ENCODE results near the gene ZNF554.

The ZNF554 gene

DNA sequence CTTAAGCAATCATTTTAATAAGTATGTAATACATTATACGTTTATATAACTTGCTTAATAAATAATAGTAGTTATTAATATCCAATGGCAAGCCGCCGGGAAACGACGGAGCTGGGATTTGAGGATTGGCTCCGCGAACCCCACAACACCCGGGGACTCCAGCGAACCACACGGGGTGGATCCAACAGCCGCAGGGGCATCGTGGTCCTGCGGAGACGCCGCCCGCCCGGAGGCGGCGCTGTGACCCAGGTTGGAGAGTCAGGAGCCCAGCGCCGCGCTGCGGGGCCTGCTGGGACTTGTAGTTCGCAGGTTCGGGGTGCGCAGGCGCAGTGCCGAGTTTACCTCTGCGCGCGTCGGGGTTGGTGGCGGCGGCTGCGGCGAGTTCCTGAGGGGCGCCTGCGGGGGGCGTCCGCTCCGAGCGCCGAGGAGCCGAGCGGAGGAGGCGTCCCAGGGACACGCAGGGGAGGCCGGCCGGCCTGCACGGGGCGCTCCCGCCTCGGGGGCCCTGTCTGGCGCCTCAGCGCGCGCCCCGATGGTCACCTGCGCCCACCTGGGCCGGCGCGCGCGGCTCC is at the start of gene ZNF554:
Gene ZNF554 (plus strand): TSS at position 329 of the 572 bp plus-strand sequence. CDS start 204 bp downstream, at position 533.
- peak; percentile 97 for DNase-seq

DNA sequence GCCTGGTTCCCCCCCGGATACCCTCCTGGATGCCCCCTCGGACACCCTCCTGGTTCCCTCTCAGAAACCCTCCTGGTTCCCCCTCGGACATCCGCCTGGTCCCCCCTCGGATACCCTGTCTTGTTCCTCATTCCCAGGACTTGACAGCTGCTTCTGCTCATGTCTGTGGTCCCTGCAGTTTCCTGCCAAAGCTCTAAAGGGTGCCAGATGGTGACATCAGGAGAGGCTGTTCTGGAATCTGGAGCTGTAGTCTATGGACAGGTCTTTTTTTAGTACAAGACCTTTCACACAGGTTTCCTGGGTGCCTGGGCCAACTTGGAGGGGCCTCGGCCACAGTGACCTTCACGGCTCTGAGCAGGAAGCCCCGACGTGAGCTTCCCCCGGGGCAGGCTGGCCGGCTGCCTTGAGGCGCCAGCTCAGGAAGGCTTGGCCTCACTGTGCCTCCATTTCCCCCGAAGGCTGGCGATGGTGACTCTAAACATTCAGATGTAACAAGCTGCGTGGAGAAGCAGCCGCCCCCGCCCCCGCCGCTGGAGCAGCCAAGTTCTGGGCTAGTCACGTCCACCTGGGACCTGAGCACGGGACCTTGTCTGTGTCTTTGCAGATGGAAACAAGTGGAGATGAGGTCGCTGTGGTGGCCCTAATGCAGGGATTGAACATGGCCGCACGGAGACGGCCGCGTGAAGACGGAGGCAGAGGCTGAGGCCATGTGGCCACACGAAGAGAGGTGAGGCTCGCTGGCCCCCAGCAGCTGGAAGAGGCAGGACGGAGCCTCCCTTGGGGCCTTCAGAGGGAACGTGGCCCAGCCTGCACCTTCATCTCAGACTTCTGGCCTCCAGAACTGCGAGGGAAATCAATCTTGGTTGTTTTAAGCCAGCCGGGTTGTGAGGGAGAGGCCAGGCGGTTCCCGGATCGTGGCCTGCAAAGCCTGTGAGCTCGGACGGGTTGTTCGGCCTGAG is 49.3 kb upstream of the ZNF554 start:
- peak; percentile 73 for DNase-seq

GRCh38 chr19:2771786-2772674 is 47.6 kb upstream of the ZNF554 start:
- peak; percentile 57 for DNase-seq

DNA sequence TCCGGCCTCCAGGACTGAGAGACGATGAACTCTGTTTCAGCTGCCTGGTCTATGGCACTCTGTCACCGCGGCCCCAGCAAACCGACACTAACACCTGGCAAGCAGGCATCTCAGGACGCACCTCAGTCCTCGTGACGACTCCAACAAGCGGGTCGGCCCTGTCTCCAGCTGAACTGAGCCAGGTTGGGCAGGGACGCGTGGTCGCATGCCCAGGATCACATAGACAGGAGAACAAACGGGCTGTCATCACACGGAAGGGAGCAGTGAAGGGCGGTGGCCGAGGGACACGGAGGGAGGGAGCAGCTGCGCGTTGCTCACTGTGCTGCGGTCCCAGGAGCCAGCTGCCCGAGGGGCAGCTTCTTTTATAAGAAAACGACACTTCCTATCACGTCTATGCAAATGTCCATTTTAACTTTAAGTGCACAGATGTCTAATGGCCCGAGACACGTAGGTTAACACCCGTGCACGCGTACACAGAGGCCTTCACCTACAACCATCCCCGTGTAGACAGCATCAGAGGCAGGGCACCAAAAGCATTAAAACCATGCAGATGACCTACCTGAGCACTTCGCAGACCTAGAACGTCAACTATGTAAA is 45.5 kb upstream of the ZNF554 start:
- DNase-seq: no peak

- DNase-seq: no peak
These were observed 44.6 kb upstream of the ZNF554 start for GRCh38 chr19:2774953-2775555.

DNA sequence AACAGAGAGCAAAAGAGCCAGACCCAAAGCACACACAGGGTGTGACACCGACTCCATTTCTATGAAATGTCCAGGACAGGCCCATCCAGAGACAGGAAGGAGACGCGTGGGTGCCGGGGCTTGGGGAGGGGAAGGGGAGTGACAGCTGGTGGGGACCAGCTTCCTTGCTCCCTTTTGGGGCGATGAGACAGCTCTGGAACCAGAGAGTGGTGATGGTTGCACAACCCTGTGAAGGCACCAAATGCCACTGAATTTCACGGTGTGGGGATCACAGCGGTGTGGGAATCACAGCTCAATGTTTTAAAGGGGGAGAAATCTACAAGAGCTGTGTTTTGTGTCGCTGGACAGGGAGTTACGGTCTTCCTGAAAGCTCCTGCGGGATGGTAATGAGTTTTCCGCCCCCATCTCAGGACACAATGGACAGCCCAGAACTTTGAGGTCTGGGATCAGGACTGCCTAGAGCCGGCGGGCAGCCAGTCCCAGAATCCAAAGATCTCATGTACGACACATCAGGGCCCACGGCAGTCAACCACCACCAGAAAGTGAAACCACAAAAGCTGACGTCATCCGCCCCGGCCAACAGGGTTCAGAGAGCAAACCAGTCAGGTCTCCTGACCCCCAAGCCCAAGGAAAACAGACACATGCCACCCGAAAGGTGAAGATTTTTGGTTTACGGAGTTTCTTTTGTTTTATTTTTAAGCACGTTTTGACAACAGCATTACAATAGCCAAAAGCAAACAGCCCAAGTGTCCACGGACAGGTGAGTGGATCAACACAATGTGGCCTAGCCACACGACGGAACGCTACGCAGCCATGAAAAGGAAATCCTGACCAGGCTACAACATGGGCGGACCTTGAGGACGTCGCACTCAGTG is 43.9 kb upstream of the ZNF554 start:
- peak; percentile 42 for DNase-seq

DNA sequence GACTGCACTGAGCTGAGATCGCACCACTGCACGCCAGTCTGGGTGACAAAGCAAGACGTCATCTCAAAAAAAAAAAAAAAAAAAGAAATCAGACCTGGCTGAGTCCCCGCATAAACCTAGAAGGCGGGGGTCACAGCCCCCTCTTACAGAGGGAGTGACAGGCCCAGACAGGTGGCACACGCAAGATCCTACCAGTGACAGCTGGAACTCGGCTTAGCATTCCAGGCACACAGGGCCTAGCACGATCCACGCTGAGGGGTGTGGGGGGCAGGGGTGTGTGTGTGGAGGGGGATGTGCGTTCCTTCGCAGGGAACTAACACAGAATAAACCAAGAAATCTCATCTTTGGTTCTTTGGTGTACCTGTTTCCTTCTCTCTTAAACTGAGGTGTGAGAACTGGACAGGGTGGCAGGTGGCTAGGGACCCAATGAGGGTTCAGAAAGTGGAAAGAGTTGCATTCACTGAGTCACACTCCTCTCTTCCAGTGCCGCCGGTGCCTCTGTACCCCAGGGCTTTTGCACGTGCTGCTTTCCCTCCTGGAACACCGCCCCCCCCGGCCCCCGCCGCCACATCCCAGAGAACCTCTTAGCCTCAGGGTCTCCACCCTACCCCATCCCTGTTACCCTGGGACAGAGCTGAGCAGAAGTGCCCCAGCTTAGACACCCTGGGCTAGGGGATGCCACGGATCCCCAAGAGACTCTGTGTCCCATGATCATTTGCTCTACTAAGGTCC is 41.5 kb upstream of the ZNF554 start:
- DNase-seq: peak; percentile 50

GRCh38 chr19:2779121-2779740 is 40.4 kb upstream of the ZNF554 start:
- no peak for DNase-seq

GRCh38 chr19:2780284-2780683 is 39.4 kb upstream of the ZNF554 start:
- no peak for DNase-seq

DNA sequence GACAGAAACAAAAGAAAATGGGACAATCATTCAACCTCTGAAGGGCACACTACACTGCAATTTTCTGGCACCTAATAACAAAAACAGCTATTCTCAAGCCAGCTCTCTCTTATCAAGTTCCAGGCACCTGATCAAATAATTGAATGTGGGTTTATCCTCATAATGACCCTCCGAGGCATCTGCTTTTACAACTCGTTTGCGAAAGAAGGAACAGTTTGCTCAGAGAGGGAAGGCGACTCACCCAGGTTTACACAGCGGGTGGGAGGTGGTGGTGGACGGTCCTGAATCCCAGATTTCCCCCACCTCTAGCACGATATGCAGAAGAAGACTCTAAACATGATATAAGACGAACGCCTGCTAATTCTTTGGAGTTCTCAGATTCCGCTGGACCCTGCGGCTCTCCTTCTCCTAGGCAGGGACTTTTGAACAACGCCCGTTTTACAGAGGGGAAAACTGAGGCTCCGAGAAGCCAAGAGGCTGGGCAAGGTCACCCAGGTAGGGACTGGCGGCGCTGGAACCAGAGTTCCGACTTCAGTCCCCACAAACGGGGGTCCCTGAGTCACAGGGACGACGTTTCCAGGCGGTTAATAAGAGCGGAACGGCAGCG is 37.2 kb upstream of the ZNF554 start:
- no peak for DNase-seq

GRCh38 chr19:2782936-2783780 is 36.5 kb upstream of the ZNF554 start, which contains the start of gene SGTA:
Gene SGTA (minus strand): TSS chr19:2783273. CDS start chr19:2769068, 14,205 bp downstream.
- peak; percentile 99 for DNase-seq

DNA sequence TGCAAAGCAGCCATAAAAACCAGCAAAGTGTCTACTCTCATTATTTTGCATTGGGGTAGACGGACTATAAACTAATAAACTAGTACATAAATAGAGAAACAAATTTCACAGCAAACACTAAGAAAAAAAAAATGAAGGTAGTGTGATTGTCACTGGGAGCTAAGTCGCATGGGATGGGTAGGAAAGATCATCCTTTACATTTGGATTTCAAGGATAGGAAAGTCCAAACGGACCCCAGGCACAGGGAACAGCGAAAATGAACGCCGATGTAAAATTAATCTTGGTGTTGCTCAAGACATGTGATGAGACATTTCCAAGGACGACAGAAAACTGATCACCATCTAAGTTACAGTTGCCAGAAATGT is 35.9 kb upstream of the ZNF554 start:
- DNase-seq: no peak

DNA sequence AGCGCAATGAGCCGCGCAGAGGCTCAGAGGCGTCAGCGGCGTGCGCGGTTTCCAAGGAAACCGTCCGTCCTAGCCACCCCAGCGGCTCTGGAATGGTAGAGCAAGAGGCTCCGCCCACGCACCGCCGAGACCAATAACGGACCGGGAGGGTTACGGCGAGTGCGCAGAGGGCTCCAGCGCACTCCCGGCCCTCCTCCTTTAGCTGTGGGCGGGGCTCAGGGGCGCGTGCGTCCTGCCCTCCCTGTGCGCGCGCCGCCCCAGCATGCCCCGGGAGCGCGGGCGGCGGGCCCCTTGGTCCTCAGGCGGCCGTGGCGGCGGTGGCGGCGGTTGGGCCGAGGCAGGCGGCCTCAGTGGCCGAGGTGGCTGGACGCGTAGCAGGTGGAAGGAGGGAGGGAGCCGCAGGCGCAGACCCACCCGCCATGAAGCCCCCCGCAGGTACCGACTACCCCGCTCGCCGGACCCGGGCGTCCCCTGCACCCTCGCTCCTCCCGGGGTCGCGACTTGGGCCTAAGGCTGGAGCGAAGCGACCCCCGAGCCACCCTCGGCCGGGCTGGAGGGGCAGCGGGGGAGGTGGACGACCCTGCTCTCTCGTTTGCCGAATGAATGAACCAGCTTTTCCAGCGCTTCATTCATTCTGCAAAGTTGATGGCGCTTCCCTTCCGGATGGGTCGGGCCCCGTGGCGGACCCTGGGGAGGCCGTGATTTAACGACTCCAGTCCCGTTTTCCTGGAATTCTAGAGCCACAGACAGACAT is 34.2 kb upstream of the ZNF554 start, which contains the start of gene THOP1:
Gene THOP1 (plus strand): TSS at position 260 of the 754 bp plus-strand sequence. CDS start 160 bp downstream, at position 420.
- DNase-seq: peak; percentile 99

GRCh38 chr19:2787115-2787514 is 32.6 kb upstream of the ZNF554 start:
- no peak for DNase-seq

GRCh38 chr19:2788237-2788636 is 31.4 kb upstream of the ZNF554 start:
- no peak for DNase-seq

- no peak for DNase-seq
These were observed 29.5 kb upstream of the ZNF554 start for GRCh38 chr19:2790194-2790556.

GRCh38 chr19:2790557-2791271 is 29.0 kb upstream of the ZNF554 start:
- no peak for DNase-seq

Data from right hindlimb (tissue), 1 donor.